A549 (cell line): Measurements from ENCODE around the gene MOK.

ENCODE experiments used
- BHLHE40 ChIP-seq: IDR thresholded peaks from 2 replicates; pipeline ENCODE4 v1.6.1; 2012; ENCODE audit warnings: low read depth, low read length, inconsistent platforms
- CHD2 ChIP-seq: fragments of 150-350 bp; IDR thresholded peaks from 2 replicates; pipeline ENCODE4 v1.6.1; 2014; ENCODE audit warnings: low read length; ENCODE audit not compliant: partially characterized antibody
- CHD4 ChIP-seq: fragments of 200-600 bp; sonication (generic); IDR thresholded peaks from 2 replicates; pipeline ENCODE4 v1.6.1; 2016; ENCODE audit warnings: antibody characterized with exemption, mild to moderate bottlenecking, borderline replicate concordance
- CTCF ChIP-seq: fragments of >200 bp; sonication (Bioruptor Twin); formaldehyde crosslinking; IDR thresholded peaks from 3 replicates; pipeline ENCODE4 v1.5.1; 2016
- EP300 ChIP-seq, 2 experiments: fragments of >200 bp; sonication (Bioruptor Twin); formaldehyde crosslinking; IDR thresholded peaks; 2 replicates in 1 of 2; 3 replicates in 1 of 2; pipeline ENCODE4 v1.6.1; 2016 to 2017
- HOXA7 ChIP-seq: fragments of 250-450 bp; sonication (Bioruptor Pico); IDR thresholded peaks from 2 replicates; pipeline ENCODE4 v1.5.0; 2020; ENCODE audit warnings: mild to moderate bottlenecking, moderate library complexity
- JUNB ChIP-seq: fragments of >200 bp; sonication (Bioruptor Twin); formaldehyde crosslinking; IDR thresholded peaks from 2 replicates; pipeline ENCODE4 v1.6.1; 2016
- MAFK ChIP-seq: fragments of 450-650 bp; IDR thresholded peaks from 2 replicates; pipeline ENCODE4 v1.6.1; 2014; ENCODE audit not compliant: partially characterized antibody
- POLR2A ChIP-seq: IDR thresholded peaks from 2 replicates; pipeline ENCODE4 v1.6.1; 2012; ENCODE audit warnings: mild to moderate bottlenecking, low read length
- POLR2AphosphoS2 ChIP-seq: conservative IDR thresholded peaks from 2 replicates; pipeline ENCODE4 v1.6.1; 2012; ENCODE audit warnings: low read length, improper control_type of control experiment, inconsistent platforms
- SMC3 ChIP-seq: fragments of >200 bp; sonication (Bioruptor Twin); formaldehyde crosslinking; IDR thresholded peaks from 3 replicates; pipeline ENCODE4 v1.6.1; 2018; ENCODE audit warnings: inconsistent platforms
- ZFP36 ChIP-seq: fragments of 450-650 bp; IDR thresholded peaks from 2 replicates; pipeline ENCODE4 v1.6.1; 2014; ENCODE audit warnings: borderline replicate concordance; ENCODE audit not compliant: partially characterized antibody
- TF ChIP-seq, protein P1 (sequence below): IDR thresholded peaks from 2 replicates; pipeline ENCODE4 v1.6.1; 2012

DNA sequence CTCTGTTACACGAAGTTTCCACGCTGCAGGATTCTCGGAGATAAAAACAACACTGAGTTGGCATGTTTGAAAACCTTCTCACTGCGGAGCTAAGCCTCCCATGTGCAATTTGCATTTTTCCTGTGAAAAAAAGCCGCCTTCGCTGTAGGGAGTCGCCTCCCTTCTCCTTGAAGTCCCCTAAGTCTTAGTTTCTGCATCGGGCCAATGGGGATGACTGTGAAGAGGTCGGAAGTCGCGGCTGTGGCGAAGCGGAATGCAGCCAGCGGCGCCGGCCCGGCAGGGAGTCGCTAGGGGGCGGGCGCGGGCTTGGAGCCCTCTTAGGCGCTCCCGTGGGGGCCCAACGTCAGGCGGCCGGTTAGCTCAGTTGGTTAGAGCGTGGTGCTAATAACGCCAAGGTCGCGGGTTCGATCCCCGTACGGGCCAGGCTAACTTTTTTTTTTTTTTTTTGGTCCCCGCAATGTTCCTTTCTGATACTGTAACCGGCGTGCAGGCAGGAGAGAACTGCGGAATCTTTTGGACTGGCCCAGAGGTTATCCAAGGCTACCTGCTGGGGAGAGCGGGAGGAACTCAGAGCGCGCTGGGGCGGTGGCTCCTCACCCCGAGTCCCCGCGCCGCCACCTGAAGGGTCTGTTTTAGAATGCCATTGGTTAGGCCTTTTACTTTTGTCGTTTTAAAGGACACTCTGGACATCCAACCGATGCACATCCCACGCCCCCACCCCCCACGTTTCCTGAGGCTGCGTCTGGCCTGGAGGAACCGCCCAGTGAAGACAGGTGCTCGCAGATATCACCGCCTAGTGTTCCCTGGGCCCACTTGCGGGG lies 12.0 kb upstream of the MOK start:
- TF ChIP-seq POLR2AphosphoS2, result no peak
- peak; percentile 68 for TF ChIP-seq CTCF
- TF ChIP-seq ZFP36, result no peak
- no peak; the same call in 1 of the 2 replicates for TF ChIP-seq POLR2A
- TF ChIP-seq HOXA7 (CRISPR knock-in tag), result no peak
- no peak for TF ChIP-seq JUNB
- no peak for TF ChIP-seq BHLHE40
- TF ChIP-seq, protein P1, sequence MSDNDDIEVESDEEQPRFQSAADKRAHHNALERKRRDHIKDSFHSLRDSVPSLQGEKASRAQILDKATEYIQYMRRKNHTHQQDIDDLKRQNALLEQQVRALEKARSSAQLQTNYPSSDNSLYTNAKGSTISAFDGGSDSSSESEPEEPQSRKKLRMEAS, result peak; percentile 71; the same call in 1 of the 2 replicates
- TF ChIP-seq CHD2, result no peak
- TF ChIP-seq SMC3, result peak; percentile 39; the same call in 1 of the 3 replicates
- no peak; a peak in 1 of 5 replicates for TF ChIP-seq EP300 (IDR thresholded peaks at IDR 0.05)
- peak; percentile 91; the same call in 1 of the 2 replicates for TF ChIP-seq CHD4
- no peak for TF ChIP-seq MAFK
